ENCODE measurements around the gene MADCAM1.
A peak's percentile ranks its signal among the peaks of the same experiment; 100 is the strongest.

Gene MADCAM1

GRCh38 chr19:489418-490196, 6.7 kb upstream of the MADCAM1 start:
- no peaks in the 10 kb centered on the region for H3K79me1 ChIP-seq (ENCODE audit: low read length)
- H3K56ac ChIP-seq (ENCODE audit: low read length): peak overlapping the region; percentile 86
- H3K4me2 ChIP-seq (ENCODE audit: low read length): peak overlapping the region; percentile 93
- H3K79me2 ChIP-seq (ENCODE audit: control insufficient read depth, insufficient read depth, low read length): no peaks in the 10 kb centered on the region
- no peak overlapping the region for H2BK120ac ChIP-seq (ENCODE audit: low read depth, low read length)
- H3K27me3 ChIP-seq (ENCODE audit: insufficient read depth, low read length, poor library complexity): no peaks in the 10 kb centered on the region
- peak overlapping the region; percentile 29 for H3K18ac ChIP-seq (ENCODE audit: low read length)
- H3K27ac ChIP-seq (ENCODE audit: low read depth, low read length): peak overlapping the region; percentile 36
- no peak overlapping the region for H2BK5ac ChIP-seq (ENCODE audit: low read length)
- H3K4ac ChIP-seq (ENCODE audit: low read depth, low read length): no peak overlapping the region
- peak; percentile 63 for DNase-seq
- H3K36me3 ChIP-seq (ENCODE audit: control insufficient read depth, insufficient read depth, low read length): no peaks in the 10 kb centered on the region
- peak overlapping the region; percentile 73 for H3K4me3 ChIP-seq (ENCODE audit: low read length)
- WGBS (ENCODE audit: extremely low coverage, insufficient coverage, low lambda C conversion rate): no CpG with 5 or more reads among the region's 61 CpGs
- H3K23ac ChIP-seq (ENCODE audit: low read length): no peak overlapping the region
- H3K9ac ChIP-seq (ENCODE audit: low read length): peak overlapping the region; percentile 94
- H4K5ac ChIP-seq (ENCODE audit: low read length): no peak overlapping the region
- no peak overlapping the region for H2BK15ac ChIP-seq (replicated peaks; ENCODE audit: low read depth)
- no peak overlapping the region for H4K8ac ChIP-seq (ENCODE audit: low read depth, low read length)
- H3K4me1 ChIP-seq (ENCODE audit: control insufficient read depth, low read depth, low read length): no peaks in the 10 kb centered on the region
- H2AK5ac ChIP-seq (ENCODE audit: low read length): no peak overlapping the region

- Histone ChIP-seq H4K5ac (ENCODE audit: low read length) (no peak overlapping the region), H3K18ac (ENCODE audit: low read length) (no peak overlapping the region), H2BK120ac (ENCODE audit: low read depth, low read length) (no peak overlapping the region), H3K27me3 (ENCODE audit: insufficient read depth, low read length, poor library complexity) (no peaks in the 10 kb centered on the region), H2BK15ac (replicated peaks; ENCODE audit: low read depth) (no peak overlapping the region), H3K4me3 (ENCODE audit: low read length) (no peak overlapping the region), H4K8ac (ENCODE audit: low read depth, low read length) (no peak overlapping the region), H3K4me2 (ENCODE audit: low read length) (no peak overlapping the region), H3K27ac (ENCODE audit: low read depth, low read length) (no peak overlapping the region), H3K36me3 (ENCODE audit: control insufficient read depth, insufficient read depth, low read length) (no peaks in the 10 kb centered on the region), H2BK5ac (ENCODE audit: low read length) (no peak overlapping the region), H3K23ac (ENCODE audit: low read length) (no peak overlapping the region), H3K9ac (ENCODE audit: low read length) (no peak overlapping the region), H2AK5ac (ENCODE audit: low read length) (no peak overlapping the region), H3K56ac (ENCODE audit: low read length) (no peak overlapping the region), H3K4ac (ENCODE audit: low read depth, low read length) (no peak overlapping the region), H3K4me1 (ENCODE audit: control insufficient read depth, low read depth, low read length) (no peaks in the 10 kb centered on the region), H3K79me2 (ENCODE audit: control insufficient read depth, insufficient read depth, low read length) (no peaks in the 10 kb centered on the region), H3K79me1 (ENCODE audit: low read length) (no peaks in the 10 kb centered on the region)
- peak; percentile 36 for DNase-seq
- no CpG with 5 or more reads among the region's 32 CpGs for WGBS (ENCODE audit: extremely low coverage, insufficient coverage, low lambda C conversion rate)
Observed at GRCh38 chr19:491146-491741, 5.0 kb upstream of the MADCAM1 start.

- no peaks in the 10 kb centered on the region for H3K36me3 ChIP-seq (ENCODE audit: control insufficient read depth, insufficient read depth, low read length)
Observed at GRCh38 chr19:492091-492531, 4.2 kb upstream of the MADCAM1 start.

GRCh38 chr19:493391-494170, 2.7 kb upstream of the MADCAM1 start:
- Histone ChIP-seq H3K56ac (ENCODE audit: low read length) (no peak overlapping the region), H3K4me2 (ENCODE audit: low read length) (no peak overlapping the region), H3K9ac (ENCODE audit: low read length) (no peak overlapping the region), H2AK5ac (ENCODE audit: low read length) (no peak overlapping the region), H3K79me1 (ENCODE audit: low read length) (no peaks in the 10 kb centered on the region), H3K4ac (ENCODE audit: low read depth, low read length) (no peak overlapping the region), H3K36me3 (ENCODE audit: control insufficient read depth, insufficient read depth, low read length) (no peaks in the 10 kb centered on the region), H2BK5ac (ENCODE audit: low read length) (no peak overlapping the region), H3K27me3 (ENCODE audit: insufficient read depth, low read length, poor library complexity) (peaks cover 10% of the 10 kb centered on the region), H3K27ac (ENCODE audit: low read depth, low read length) (no peak overlapping the region), H2BK120ac (ENCODE audit: low read depth, low read length) (no peak overlapping the region), H4K8ac (ENCODE audit: low read depth, low read length) (no peak overlapping the region), H3K4me1 (ENCODE audit: control insufficient read depth, low read depth, low read length) (no peaks in the 10 kb centered on the region), H3K23ac (ENCODE audit: low read length) (no peak overlapping the region), H3K18ac (ENCODE audit: low read length) (no peak overlapping the region), H3K4me3 (ENCODE audit: low read length) (no peak overlapping the region), H2BK15ac (replicated peaks; ENCODE audit: low read depth) (no peak overlapping the region), H3K79me2 (ENCODE audit: control insufficient read depth, insufficient read depth, low read length) (no peaks in the 10 kb centered on the region), H4K5ac (ENCODE audit: low read length) (no peak overlapping the region)
- whole genome bisulfite sequencing (ENCODE audit: extremely low coverage, insufficient coverage, low lambda C conversion rate): no CpG with 5 or more reads among the region's 23 CpGs
- DNase-seq: no peak

More at GRCh38 chr19:492091-492531, 4.2 kb upstream of the MADCAM1 start:
- Histone ChIP-seq H3K27ac (ENCODE audit: low read depth, low read length) (no peak overlapping the region), H3K4me3 (ENCODE audit: low read length) (no peak overlapping the region), H2AK5ac (ENCODE audit: low read length) (no peak overlapping the region), H3K27me3 (ENCODE audit: insufficient read depth, low read length, poor library complexity) (no peaks in the 10 kb centered on the region), H2BK120ac (ENCODE audit: low read depth, low read length) (no peak overlapping the region), H4K5ac (ENCODE audit: low read length) (no peak overlapping the region), H3K79me2 (ENCODE audit: control insufficient read depth, insufficient read depth, low read length) (no peaks in the 10 kb centered on the region), H3K79me1 (ENCODE audit: low read length) (no peaks in the 10 kb centered on the region), H4K8ac (ENCODE audit: low read depth, low read length) (no peak overlapping the region), H3K18ac (ENCODE audit: low read length) (no peak overlapping the region), H3K56ac (ENCODE audit: low read length) (no peak overlapping the region), H3K9ac (ENCODE audit: low read length) (no peak overlapping the region), H3K4me1 (ENCODE audit: control insufficient read depth, low read depth, low read length) (no peaks in the 10 kb centered on the region), H3K4me2 (ENCODE audit: low read length) (no peak overlapping the region), H3K4ac (ENCODE audit: low read depth, low read length) (no peak overlapping the region), H3K23ac (ENCODE audit: low read length) (no peak overlapping the region), H2BK15ac (replicated peaks; ENCODE audit: low read depth) (no peak overlapping the region), H2BK5ac (ENCODE audit: low read length) (no peak overlapping the region)
- DNase-seq: no peak
- no CpG with 5 or more reads among the region's 19 CpGs for WGBS (ENCODE audit: extremely low coverage, insufficient coverage, low lambda C conversion rate)

- Histone ChIP-seq H4K8ac (ENCODE audit: low read depth, low read length) (no peak overlapping the region), H3K23ac (ENCODE audit: low read length) (no peak overlapping the region), H3K27ac (ENCODE audit: low read depth, low read length) (no peak overlapping the region), H2BK5ac (ENCODE audit: low read length) (no peak overlapping the region), H2BK120ac (ENCODE audit: low read depth, low read length) (no peak overlapping the region), H4K5ac (ENCODE audit: low read length) (no peak overlapping the region), H3K4ac (ENCODE audit: low read depth, low read length) (no peak overlapping the region), H3K4me2 (ENCODE audit: low read length) (no peak overlapping the region), H3K79me1 (ENCODE audit: low read length) (no peaks in the 10 kb centered on the region), H3K56ac (ENCODE audit: low read length) (no peak overlapping the region), H3K79me2 (ENCODE audit: control insufficient read depth, insufficient read depth, low read length) (no peaks in the 10 kb centered on the region), H3K4me1 (ENCODE audit: control insufficient read depth, low read depth, low read length) (no peaks in the 10 kb centered on the region), H3K9ac (ENCODE audit: low read length) (no peak overlapping the region), H3K18ac (ENCODE audit: low read length) (no peak overlapping the region), H2BK15ac (replicated peaks; ENCODE audit: low read depth) (no peak overlapping the region), H3K36me3 (ENCODE audit: control insufficient read depth, insufficient read depth, low read length) (no peaks in the 10 kb centered on the region), H2AK5ac (ENCODE audit: low read length) (no peak overlapping the region), H3K27me3 (ENCODE audit: insufficient read depth, low read length, poor library complexity) (peaks cover 10% of the 10 kb centered on the region), H3K4me3 (ENCODE audit: low read length) (no peak overlapping the region)
- DNase-seq: no peak
- WGBS (ENCODE audit: extremely low coverage, insufficient coverage, low lambda C conversion rate): no CpG with 5 or more reads among the region's 22 CpGs
Observed at GRCh38 chr19:494171-495080, 1.9 kb upstream of the MADCAM1 start.

Data from mesendoderm (in vitro differentiated cells).